ENCODE measurements around the gene RHOD. TPM values are rescaled to one million over a fixed set of nuclear protein-coding genes. Genes with fewer than 3 reads are reported as not detected.

Gene RHOD
- polyA plus RNA-seq, 1 of the 3 experiments (the other 2 are of a cell fraction), result not detected

DNA sequence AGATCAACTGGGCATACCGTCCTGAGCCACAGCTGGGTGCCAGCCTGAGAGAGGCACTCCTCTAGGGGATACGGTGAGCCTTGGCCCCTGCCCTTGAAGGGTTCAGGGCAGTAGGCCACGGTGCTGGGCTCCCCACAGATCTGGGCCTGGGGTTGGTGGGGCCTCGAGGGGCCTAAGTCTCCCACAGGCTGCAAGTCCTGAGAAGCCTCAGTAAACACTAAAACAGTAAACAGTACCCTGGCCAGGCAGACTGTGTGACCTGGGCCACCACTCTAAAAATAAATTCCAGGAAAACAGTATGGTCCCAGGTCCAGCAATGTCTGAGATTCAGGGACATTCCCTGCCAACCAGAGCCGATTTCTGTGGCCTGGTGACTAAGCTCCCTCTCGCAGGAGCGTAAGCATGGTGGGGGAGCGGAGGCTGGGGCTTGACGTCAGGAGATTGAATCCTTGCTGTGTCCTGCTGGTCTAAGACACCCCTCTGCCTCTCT, 2.3 kb upstream of the RHOD start:
- ChIA-PET CTCF (interaction anchor here (0.6 to 4.2 kb wide), 25 partner anchors 8 to 328 kb away, joined by 3 to 25 read pairs (median 4); no protein-coding TSS in a partner anchor), POLR2A (interaction anchor here (1.1 kb wide), 1 partner anchor 18 kb away, joined by 3 read pairs; no protein-coding TSS in a partner anchor)
- peaks cover 9 to 12% of the 10 kb centered on the region in 2 experiments; a peak in 2 of 4 replicates for H3K4me1 ChIP-seq (ENCODE audit: control insufficient read depth in 1 of 2, insufficient read depth in 2 of 2, low read depth in 1 of 2, low read length in 1 of 2)
- H3K27ac ChIP-seq (ENCODE audit: low read depth in 2 of 2, low read length in 1 of 2), result peak overlapping the region in 1 of 2 experiments; percentile 59; a peak in 2 of 4 replicates
- no peaks in the 10 kb centered on the region for H3K36me3 ChIP-seq (replicated peaks in 1 of 2; ENCODE audit: control insufficient read depth in 1 of 2, insufficient read depth in 2 of 2, low read length in 1 of 2)
- H3F3A ChIP-seq (replicated peaks; ENCODE audit: insufficient read depth), result peaks cover 7% of the 10 kb centered on the region
- H3K9me2 ChIP-seq, result no peaks in the 10 kb centered on the region
- H3K79me2 ChIP-seq (ENCODE audit: insufficient read depth), result no peaks in the 10 kb centered on the region
- no peaks in the 10 kb centered on the region for H3K9me3 ChIP-seq
- no peak overlapping the region for H3K9ac ChIP-seq
- H3K4me3 ChIP-seq (ENCODE audit: low read depth in 2 of 2, low read length in 1 of 2), result no peak overlapping the region
- WGBS (ENCODE audit: low lambda C conversion rate), result 58% methylated on average over 9 of the region's 9 CpGs
- H3K27me3 ChIP-seq (ENCODE audit: insufficient read depth), result no peaks in the 10 kb centered on the region
- H2AFZ ChIP-seq (ENCODE audit: low read depth), result peak overlapping the region; percentile 71; the same call in 1 of the 2 replicates
- DNase-seq, result no peak
- peak overlapping the region; percentile 35; the same call in 1 of the 2 replicates for H3K4me2 ChIP-seq
- no peaks in the 10 kb centered on the region for H4K20me1 ChIP-seq (ENCODE audit: insufficient read depth)
- TF ChIP-seq JUND (IDR thresholded peaks at IDR 0.05) (no peak), FOSL2 (IDR thresholded peaks at IDR 0.05; ENCODE audit: borderline replicate concordance, low read depth) (peak; percentile 15; the same call in 1 of the 2 replicates)

DNA sequence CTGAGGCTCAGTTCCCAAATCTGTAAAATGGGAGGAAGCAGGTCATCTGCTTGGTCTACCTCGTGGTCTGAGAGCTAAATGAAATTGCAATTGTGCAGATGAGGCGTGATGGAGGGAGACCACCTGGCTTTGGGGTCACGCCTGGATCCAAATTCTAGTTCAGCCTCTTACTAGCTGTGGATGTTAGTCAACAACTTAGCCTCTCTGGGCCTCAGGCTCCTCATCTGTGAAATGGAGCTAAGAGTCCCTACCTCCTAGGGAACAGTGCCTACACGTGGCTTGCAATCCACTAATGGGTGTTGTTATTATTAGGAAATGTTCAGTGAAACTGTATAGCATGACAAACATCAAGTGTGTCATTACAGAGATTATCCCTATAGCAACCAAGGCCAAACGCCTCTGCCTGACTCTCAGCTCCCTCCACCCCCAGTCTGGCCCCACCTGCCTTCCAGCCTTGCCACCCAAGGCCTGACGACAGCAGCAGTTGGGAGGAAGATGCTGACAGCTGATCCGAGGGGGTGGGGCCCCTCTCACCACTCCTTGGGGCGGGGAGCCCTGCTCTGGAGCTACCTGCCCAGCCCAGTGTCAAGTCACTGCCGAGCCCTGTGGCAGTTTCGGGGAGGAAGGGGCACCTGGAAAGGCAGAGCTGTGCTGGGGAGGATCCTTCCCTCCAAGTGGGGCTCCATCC, 1.7 kb upstream of the RHOD start:
- Histone ChIP-seq H3F3A (replicated peaks; ENCODE audit: insufficient read depth) (peaks cover 7% of the 10 kb centered on the region), H3K27me3 (ENCODE audit: insufficient read depth) (no peaks in the 10 kb centered on the region), H3K36me3 (replicated peaks in 1 of 2; ENCODE audit: control insufficient read depth in 1 of 2, insufficient read depth in 2 of 2, low read length in 1 of 2) (no peaks in the 10 kb centered on the region), H3K4me1 (ENCODE audit: control insufficient read depth in 1 of 2, insufficient read depth in 2 of 2, low read depth in 1 of 2, low read length in 1 of 2) (peaks cover 9 to 12% of the 10 kb centered on the region in 2 experiments; a peak in 2 of 4 replicates), H3K9ac (no peak overlapping the region), H3K4me2 (0 out of 2 replicates have a peak overlapping the region, but pooled peaks have one; percentile 35), H4K20me1 (ENCODE audit: insufficient read depth) (no peaks in the 10 kb centered on the region), H3K4me3 (ENCODE audit: low read depth in 2 of 2, low read length in 1 of 2) (no peak overlapping the region), H3K9me3 (no peaks in the 10 kb centered on the region), H3K9me2 (no peaks in the 10 kb centered on the region), H2AFZ (ENCODE audit: low read depth) (no peak overlapping the region), H3K79me2 (ENCODE audit: insufficient read depth) (no peaks in the 10 kb centered on the region), H3K27ac (ENCODE audit: low read depth in 2 of 2, low read length in 1 of 2) (peak overlapping the region in 1 of 2 experiments; percentile 59; a peak in 2 of 4 replicates)
- ChIA-PET POLR2A (interaction anchor here (1.1 kb wide), 1 partner anchor 18 kb away, joined by 3 read pairs; no protein-coding TSS in a partner anchor), CTCF (interaction anchor here (0.9 to 4.2 kb wide), 14 partner anchors 7 to 328 kb away, joined by 3 to 25 read pairs (median 6); no protein-coding TSS in a partner anchor)
- peak; percentile 26; the same call in 1 of the 2 replicates for TF ChIP-seq GATA2 (CRISPR knock-in tag; IDR thresholded peaks at IDR 0.05)
- TF ChIP-seq EZH2phosphoT487 (IDR thresholded peaks at IDR 0.05; ENCODE audit: borderline replicate concordance, low read depth), result no peak
- TF ChIP-seq MXI1 (IDR thresholded peaks at IDR 0.05; ENCODE audit: low read depth, low read length), result peak; percentile 45; the same call in 1 of the 2 replicates
- 53% methylated on average over 6 of the region's 10 CpGs for WGBS (ENCODE audit: low lambda C conversion rate)
- DNase-seq, result peak; percentile 77

DNA sequence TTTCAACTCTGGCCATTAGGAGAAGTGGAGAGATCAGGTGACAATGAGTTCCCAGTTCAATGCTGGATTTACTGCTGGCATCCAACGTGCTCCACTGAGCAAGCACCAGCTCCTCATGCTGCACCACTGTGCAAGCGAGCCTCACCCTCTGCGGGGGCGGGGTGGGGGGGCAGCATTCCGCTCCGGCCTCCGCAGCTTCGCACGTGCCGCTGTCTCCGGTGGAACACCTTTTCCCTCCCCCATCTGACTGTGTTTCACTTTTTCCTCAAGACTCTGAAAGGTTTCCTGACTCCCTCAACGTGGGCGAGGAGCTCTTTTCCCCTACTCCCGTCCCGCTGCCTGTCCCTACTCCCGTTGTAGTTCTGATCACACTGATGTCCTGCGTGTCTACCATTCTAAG, 835 bp upstream of the RHOD start:
- H3K27me3 ChIP-seq (ENCODE audit: insufficient read depth), result no peaks in the 10 kb centered on the region
- no peaks in the 10 kb centered on the region for H3K79me2 ChIP-seq (ENCODE audit: insufficient read depth)
- H3K36me3 ChIP-seq (replicated peaks in 1 of 2; ENCODE audit: control insufficient read depth in 1 of 2, insufficient read depth in 2 of 2, low read length in 1 of 2), result no peaks in the 10 kb centered on the region
- DNase-seq, result no peak
- no peaks in the 10 kb centered on the region for H3K9me2 ChIP-seq
- CTCF ChIA-PET, result interaction anchor here (0.9 to 1.8 kb wide), 4 partner anchors 12 to 290 kb away, joined by 3 to 13 read pairs (median 7); no protein-coding TSS in a partner anchor
- POLR2A ChIA-PET, result no interaction called here
- H3F3A ChIP-seq (replicated peaks; ENCODE audit: insufficient read depth), result peaks cover 7% of the 10 kb centered on the region
- H2AFZ ChIP-seq (ENCODE audit: low read depth), result no peak overlapping the region
- H3K9ac ChIP-seq, result no peak overlapping the region
- H3K4me3 ChIP-seq (ENCODE audit: low read depth in 2 of 2, low read length in 1 of 2), result no peak overlapping the region
- H3K4me1 ChIP-seq (ENCODE audit: control insufficient read depth in 1 of 2, insufficient read depth in 2 of 2, low read depth in 1 of 2, low read length in 1 of 2), result peaks cover 9 to 12% of the 10 kb centered on the region in 2 experiments; a peak in 2 of 4 replicates
- 85% methylated on average over 17 of the region's 17 CpGs for WGBS (ENCODE audit: low lambda C conversion rate)
- H3K9me3 ChIP-seq, result no peaks in the 10 kb centered on the region
- no peak overlapping the region for H3K4me2 ChIP-seq
- no peaks in the 10 kb centered on the region for H4K20me1 ChIP-seq (ENCODE audit: insufficient read depth)
- no peak overlapping the region for H3K27ac ChIP-seq (ENCODE audit: low read depth in 2 of 2, low read length in 1 of 2)
- TF ChIP-seq RCOR1 (IDR thresholded peaks at IDR 0.05; ENCODE audit: low read length) (no peak), EZH2phosphoT487 (IDR thresholded peaks at IDR 0.05; ENCODE audit: borderline replicate concordance, low read depth) (no peak), RAD21 (IDR thresholded peaks at IDR 0.05; ENCODE audit: low read length) (no peak), TCF12 (IDR thresholded peaks at IDR 0.05) (no peak), MEF2A (IDR thresholded peaks at IDR 0.05; ENCODE audit: borderline replicate concordance, low read depth) (no peak), GABPA (IDR thresholded peaks at IDR 0.05; ENCODE audit: low read depth) (no peak), FOXJ3 (CRISPR knock-in tag; IDR thresholded peaks at IDR 0.05) (no peak), FOSL2 (IDR thresholded peaks at IDR 0.05; ENCODE audit: borderline replicate concordance, low read depth) (no peak), NFIC (IDR thresholded peaks at IDR 0.05; ENCODE audit: borderline replicate concordance) (no peak), CHD2 (IDR thresholded peaks at IDR 0.05; ENCODE audit: low read length, partially characterized antibody) (no peak), NRF1 (IDR thresholded peaks at IDR 0.05; ENCODE audit: low read depth, low read length) (no peak), ELF1 (IDR thresholded peaks at IDR 0.05) (no peak)
- TF ChIP-seq, protein P1, sequence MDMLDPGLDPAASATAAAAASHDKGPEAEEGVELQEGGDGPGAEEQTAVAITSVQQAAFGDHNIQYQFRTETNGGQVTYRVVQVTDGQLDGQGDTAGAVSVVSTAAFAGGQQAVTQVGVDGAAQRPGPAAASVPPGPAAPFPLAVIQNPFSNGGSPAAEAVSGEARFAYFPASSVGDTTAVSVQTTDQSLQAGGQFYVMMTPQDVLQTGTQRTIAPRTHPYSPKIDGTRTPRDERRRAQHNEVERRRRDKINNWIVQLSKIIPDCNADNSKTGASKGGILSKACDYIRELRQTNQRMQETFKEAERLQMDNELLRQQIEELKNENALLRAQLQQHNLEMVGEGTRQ (IDR thresholded peaks at IDR 0.05; ENCODE audit: borderline replicate concordance, low read depth, low read length), result no peak
- TF ChIP-seq, protein P2, sequence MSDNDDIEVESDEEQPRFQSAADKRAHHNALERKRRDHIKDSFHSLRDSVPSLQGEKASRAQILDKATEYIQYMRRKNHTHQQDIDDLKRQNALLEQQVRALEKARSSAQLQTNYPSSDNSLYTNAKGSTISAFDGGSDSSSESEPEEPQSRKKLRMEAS (IDR thresholded peaks at IDR 0.05; ENCODE audit: low read depth), result no peak
- TF ChIP-seq, protein P3, sequence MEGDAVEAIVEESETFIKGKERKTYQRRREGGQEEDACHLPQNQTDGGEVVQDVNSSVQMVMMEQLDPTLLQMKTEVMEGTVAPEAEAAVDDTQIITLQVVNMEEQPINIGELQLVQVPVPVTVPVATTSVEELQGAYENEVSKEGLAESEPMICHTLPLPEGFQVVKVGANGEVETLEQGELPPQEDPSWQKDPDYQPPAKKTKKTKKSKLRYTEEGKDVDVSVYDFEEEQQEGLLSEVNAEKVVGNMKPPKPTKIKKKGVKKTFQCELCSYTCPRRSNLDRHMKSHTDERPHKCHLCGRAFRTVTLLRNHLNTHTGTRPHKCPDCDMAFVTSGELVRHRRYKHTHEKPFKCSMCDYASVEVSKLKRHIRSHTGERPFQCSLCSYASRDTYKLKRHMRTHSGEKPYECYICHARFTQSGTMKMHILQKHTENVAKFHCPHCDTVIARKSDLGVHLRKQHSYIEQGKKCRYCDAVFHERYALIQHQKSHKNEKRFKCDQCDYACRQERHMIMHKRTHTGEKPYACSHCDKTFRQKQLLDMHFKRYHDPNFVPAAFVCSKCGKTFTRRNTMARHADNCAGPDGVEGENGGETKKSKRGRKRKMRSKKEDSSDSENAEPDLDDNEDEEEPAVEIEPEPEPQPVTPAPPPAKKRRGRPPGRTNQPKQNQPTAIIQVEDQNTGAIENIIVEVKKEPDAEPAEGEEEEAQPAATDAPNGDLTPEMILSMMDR (IDR thresholded peaks at IDR 0.05), result no peak

Data from SK-N-SH (cell line).